GM12875 (cell line): ENCODE data around the gene IGSF21.

Source experiments
- H3K4me3 ChIP-seq: one replicate; pipeline ENCODE4 v1.5.1; 2011; ENCODE audit warnings: low read depth, low read length, control low read depth
- CTCF ChIP-seq: IDR thresholded peaks from 2 replicates; pipeline ENCODE4 v1.5.1; 2011; ENCODE audit warnings: low read depth, mild to moderate bottlenecking, control low read depth, inconsistent platforms, low read length, moderate library complexity, borderline replicate concordance; ENCODE audit not compliant: insufficient read depth

IGSF21 gene

DNA sequence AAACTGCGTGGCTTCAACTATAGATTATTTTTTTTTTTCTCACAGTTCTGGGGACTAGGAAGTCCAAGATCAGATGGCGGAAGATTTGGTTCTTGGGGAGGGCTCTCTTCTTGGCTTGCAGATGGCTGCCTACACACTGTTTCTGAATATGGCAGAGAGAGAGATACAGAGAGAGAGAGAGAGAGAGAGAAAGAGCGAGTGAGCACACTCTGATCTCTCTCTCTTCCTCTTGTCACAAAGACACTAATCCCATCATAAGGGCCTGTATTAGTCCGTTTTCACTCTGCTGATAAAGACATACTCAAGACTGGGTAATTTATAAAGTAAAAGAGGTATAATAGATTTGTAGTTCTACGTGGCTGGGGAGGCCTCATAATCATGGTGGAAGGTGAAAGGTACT lies 79.5 kb downstream of the IGSF21 start:
- TF ChIP-seq CTCF = no peak
- no peak overlapping the region for H3K4me3 ChIP-seq

DNA sequence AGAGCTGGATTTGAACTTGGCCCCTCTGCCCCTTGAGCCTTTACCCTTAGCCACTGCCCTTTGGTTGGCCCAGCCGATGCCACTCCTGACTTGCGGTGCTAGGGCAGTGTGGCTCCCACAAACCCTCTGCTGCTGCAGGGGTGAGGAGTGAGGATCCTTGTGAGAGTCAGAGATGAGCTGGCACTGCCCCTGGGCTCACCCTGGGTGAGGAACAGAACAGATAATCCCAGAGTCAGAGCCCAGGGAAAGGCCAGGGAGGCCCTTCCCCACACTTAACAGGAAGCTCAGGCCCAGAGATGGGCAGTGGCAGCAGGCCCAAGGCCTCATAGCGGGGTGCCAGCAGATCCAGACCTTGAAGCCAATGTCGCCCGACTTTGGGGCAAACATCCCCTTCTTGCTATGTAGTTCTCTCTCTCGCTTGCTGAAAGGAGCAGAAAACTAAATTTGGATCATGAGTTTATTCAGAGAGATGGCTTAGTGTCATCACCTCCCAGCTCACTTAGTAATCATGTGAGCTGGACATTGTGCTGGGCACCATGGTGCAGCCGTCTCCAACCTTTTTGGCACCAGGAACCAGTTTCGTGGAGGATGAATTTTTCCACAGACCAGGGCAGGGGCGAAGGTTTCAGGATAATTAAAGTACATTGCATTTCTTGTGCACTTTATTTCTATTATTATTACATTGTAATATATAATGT lies 81.4 kb downstream of the IGSF21 start:
- no peak for TF ChIP-seq CTCF
- H3K4me3 ChIP-seq = no peak overlapping the region

DNA sequence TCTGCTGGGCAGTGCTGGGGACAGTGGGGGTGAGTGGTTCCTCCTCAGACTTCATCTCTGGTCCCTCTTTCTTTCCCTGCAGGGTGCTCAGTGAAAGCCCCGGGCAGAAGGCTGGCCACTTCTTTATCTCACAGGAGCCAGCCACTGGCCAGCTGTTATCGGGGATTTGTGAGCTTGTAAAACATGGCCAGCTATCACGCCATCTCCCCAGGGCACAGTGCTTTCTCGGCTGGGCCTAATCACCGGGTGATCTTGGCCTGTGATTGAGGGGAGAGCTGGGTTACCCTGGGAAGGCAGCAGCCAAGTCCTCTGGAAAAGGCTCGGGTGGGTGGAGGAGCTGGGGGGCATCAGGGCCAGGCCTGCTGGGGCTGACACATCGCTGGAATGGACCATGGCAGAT lies 83.0 kb downstream of the IGSF21 start:
- no peak for TF ChIP-seq CTCF
- no peak overlapping the region for H3K4me3 ChIP-seq

GRCh38 chr1:18191037-18191436 lies 83.4 kb downstream of the IGSF21 start:
- no peak overlapping the region for H3K4me3 ChIP-seq
- TF ChIP-seq CTCF = no peak

- no peak for TF ChIP-seq CTCF
Measured at GRCh38 chr1:18191481-18192155, 84.0 kb downstream of the IGSF21 start.

DNA sequence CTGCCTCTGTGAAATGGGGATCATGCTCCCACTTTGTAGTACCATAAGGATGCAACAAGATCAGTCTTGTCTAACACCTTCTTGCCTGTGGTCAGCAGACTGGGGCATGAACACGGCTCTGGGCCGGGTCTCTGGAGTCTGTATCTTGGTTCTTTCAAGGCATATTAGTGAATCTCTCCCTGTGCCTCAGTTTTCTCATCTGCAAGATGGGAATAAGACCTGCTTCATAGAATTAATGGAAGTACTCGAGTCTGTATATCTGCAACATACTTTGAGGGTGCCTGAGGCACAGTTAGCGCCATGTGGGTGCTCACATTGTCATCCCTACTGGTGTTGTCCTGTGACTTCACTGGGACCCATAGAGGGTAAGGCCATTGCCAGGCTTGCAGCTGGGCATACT lies 84.6 kb downstream of the IGSF21 start:
- no peak overlapping the region for H3K4me3 ChIP-seq
- TF ChIP-seq CTCF = no peak

More at GRCh38 chr1:18191481-18192155, 84.0 kb downstream of the IGSF21 start:
- no peak overlapping the region for H3K4me3 ChIP-seq

- no peak overlapping the region for H3K4me3 ChIP-seq
- no peak for TF ChIP-seq CTCF
Measured at GRCh38 chr1:18192974-18193373, 85.4 kb downstream of the IGSF21 start.
